Adrenal gland (tissue), 12 donors: ENCODE measurements around the gene MYLK4. TPM values are rescaled to one million over a fixed set of nuclear protein-coding genes. Genes with fewer than 3 reads are reported as not detected.
A peak's percentile ranks its signal among the peaks of the same experiment; 100 is the strongest.

Source experiments
- DNase-seq, 7 donors: peaks; one replicate each; pipeline ENCODE4 v3.0.0-alpha.2; 2019 to 2020
- H3K27ac ChIP-seq, 5 donors: fragments of 200-600 bp; sonication (generic) in 4 of 5; 1 replicate in 3 of 5; 2 replicates in 2 of 5; pipeline versions ENCODE4 v1.5.1 to v1.8.0; 2016 to 2020; ENCODE audit warnings: mild to moderate bottlenecking in 1 of 5
- H3K27me3 ChIP-seq: fragments of 200-600 bp; 2 replicates; pipeline ENCODE4 v1.8.0; 2021
- H3K36me3 ChIP-seq, 2 donors: fragments of 200-600 bp; replicated peaks in 1 of 2; 1 replicate in 1 of 2; 2 replicates in 1 of 2; pipeline versions ENCODE4 v1.5.1 to v1.8.0; 2018 to 2022
- H3K4me1 ChIP-seq, 2 donors: fragments of 200-600 bp; replicated peaks in 1 of 2; 1 replicate in 1 of 2; 2 replicates in 1 of 2; pipeline versions ENCODE4 v1.5.1 to v1.8.0; 2018 to 2021
- H3K4me3 ChIP-seq, 4 donors: fragments of 200-600 bp; sonication (generic) in 3 of 4; one replicate each; pipeline ENCODE4 v1.5.1; 2016 to 2018
- H3K9me3 ChIP-seq, 3 donors: fragments of 200-600 bp; sonication (generic) in 1 of 3; replicated peaks in 1 of 3; 1 replicate in 2 of 3; 2 replicates in 1 of 3; pipeline versions ENCODE4 v1.5.1 to v1.8.0; 2016 to 2021
- POLR2A ChIP-seq, 2 donors: fragments of 450-650 bp; IDR thresholded peaks; one replicate each; pipeline ENCODE4 v1.6.1; 2017; ENCODE audit warnings: antibody characterized with exemption in 2 of 2, mild to moderate bottlenecking in 2 of 2, moderate library complexity in 1 of 2
- WGBS, 4 donors: extraction: QIAGEN DNeasy Blood & Tissue Kit in 2 of 4; methylation state at CpG; one replicate each; pipeline versions ENCODE4 v1.1.5 to v1.1.7; 2013 to 2017; 5-methylcytosine and 5-hydroxymethylcytosine counted together
- intact Hi-C, 2 donors: fragments of 100-400 bp; cut with DNase I; formaldehyde crosslinking; loops; one replicate each; pipeline versions ENCODE4 v1.14.1 to v1.15.0; 2022 to 2023
- polyA plus RNA-seq, 3 donors: library from polyadenylated mRNA; stranded (reverse); fragments of 200-250 nt in 2 of 3; fragments of 350-450 nt in 1 of 3; fragmentation: Illumina TruSeq in 1 of 3; extraction: RNeasy Lipid Tissue Mini Kit (QIAGEN cat#74804) in 1 of 3; gene quantifications; one replicate each; pipeline ENCODE4 v1.2.3, GENCODE V29; 2013 to 2014
- total RNA-seq, 9 donors: library from RNA; depleted of rRNA in 4 of 9; stranded (reverse); fragments of >200 nt in 4 of 9; fragments of 120-200 nt in 1 of 9; fragmentation: NEBNext Ultra II Directional in 1 of 9; extraction: Animal tissue kit (Norgen Biotek cat#: 25700) in 1 of 9; gene quantifications; one replicate each; pipeline versions ENCODE4 v1.1.0 to v1.2.4, GENCODE V29; 2013 to 2023
- TF ChIP-seq, protein P1 (sequence below), 6 experiments: fragments of 450-650 bp in 4 of 6; fragments of 200-600 bp in 2 of 6; sonication (generic) in 1 of 6; IDR thresholded peaks; 1 replicate in 5 of 6; 2 replicates in 1 of 6; pipeline versions ENCODE4 v1.5.1 to v1.8.0; 2016 to 2021; ENCODE audit warnings: antibody characterized with exemption in 6 of 6, mild to moderate bottlenecking in 2 of 6, moderate library complexity in 1 of 6
- donor health status: healthy with polysubstance abuse.
- donor health status: Bipolar disorder and iron deficiency.
- donor health status: DM: yes; HTN: yes; CAD: no.
- donor health status: DM: no; HTN: no; CAD: no.
- donor health status: DM: no; HTN: no; CAD: no.
- donor health status: DM: yes; HTN: yes; CAD: no.

Gene MYLK4
- total and polyA plus RNA-seq, 12 donors: 0.35 to 0.90 (median 0.68) TPM

DNA sequence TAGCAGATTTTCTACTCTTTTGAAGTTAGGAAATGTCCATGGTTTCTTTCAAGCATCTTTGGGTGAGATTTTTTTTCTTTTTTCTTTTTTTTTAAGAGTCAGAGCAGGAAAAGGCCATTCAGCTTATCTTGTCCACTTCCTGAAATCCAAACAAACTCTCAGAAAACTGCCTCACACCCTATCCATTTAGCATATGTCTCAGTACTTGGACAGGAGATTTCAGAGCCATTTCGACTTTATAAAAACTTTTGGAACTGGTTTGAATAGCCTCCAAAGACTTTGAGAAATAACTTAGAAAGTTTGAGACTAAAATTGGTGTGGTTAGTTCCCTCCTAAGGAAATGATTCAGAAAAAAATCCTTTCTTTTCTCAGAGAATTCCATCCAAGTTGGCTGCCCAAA is 125.1 kb downstream of the MYLK4 start:
- Histone ChIP-seq H3K27ac (peak overlapping the region in 1 of 5 donors; percentile 29), H3K36me3 (no peaks in the 10 kb centered on the region), H3K4me3 (no peak overlapping the region), H3K9me3 (no peaks in the 10 kb centered on the region), H3K27me3 (no peaks in the 10 kb centered on the region), H3K4me1 (peaks cover under 1 to 3% of the 10 kb centered on the region in 2 donors)
- WGBS, 4 donors: 24 to 43% (median 27%) methylated on average over 1 of the region's 1 CpG
- intact Hi-C loops: no loop called here
- no peak for DNase-seq
- TF ChIP-seq POLR2A (IDR thresholded peaks at IDR 0.05): no peak
- TF ChIP-seq, protein P1, sequence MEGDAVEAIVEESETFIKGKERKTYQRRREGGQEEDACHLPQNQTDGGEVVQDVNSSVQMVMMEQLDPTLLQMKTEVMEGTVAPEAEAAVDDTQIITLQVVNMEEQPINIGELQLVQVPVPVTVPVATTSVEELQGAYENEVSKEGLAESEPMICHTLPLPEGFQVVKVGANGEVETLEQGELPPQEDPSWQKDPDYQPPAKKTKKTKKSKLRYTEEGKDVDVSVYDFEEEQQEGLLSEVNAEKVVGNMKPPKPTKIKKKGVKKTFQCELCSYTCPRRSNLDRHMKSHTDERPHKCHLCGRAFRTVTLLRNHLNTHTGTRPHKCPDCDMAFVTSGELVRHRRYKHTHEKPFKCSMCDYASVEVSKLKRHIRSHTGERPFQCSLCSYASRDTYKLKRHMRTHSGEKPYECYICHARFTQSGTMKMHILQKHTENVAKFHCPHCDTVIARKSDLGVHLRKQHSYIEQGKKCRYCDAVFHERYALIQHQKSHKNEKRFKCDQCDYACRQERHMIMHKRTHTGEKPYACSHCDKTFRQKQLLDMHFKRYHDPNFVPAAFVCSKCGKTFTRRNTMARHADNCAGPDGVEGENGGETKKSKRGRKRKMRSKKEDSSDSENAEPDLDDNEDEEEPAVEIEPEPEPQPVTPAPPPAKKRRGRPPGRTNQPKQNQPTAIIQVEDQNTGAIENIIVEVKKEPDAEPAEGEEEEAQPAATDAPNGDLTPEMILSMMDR (IDR thresholded peaks at IDR 0.05): no peak

DNA sequence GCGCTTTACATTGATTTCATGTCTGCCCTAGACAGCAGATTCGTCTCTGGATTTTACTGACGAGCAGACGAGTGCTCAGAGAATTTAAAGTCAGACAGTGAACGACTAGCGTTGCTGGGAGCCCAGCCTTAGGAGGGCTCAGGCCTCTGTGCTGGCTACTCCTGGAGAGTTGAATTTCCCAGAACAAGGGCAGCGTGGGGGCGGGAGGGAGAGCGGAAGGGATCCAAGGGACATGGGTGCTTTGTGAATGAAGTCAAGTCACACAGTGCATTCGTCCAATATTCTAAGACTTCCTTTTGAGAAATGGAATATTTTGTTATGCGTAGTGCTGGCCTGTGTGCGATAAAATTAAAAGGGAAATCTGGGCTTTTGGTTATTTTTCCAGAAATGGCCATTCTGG is 126.5 kb downstream of the MYLK4 start:
- TF ChIP-seq POLR2A (IDR thresholded peaks at IDR 0.05): no peak
- TF ChIP-seq, protein P1 (IDR thresholded peaks at IDR 0.05): no peak
- WGBS, 4 donors: 81 to 91% (median 88%) methylated on average over 9 to 12 of the region's 12 CpGs
- Histone ChIP-seq H3K9me3 (no peaks in the 10 kb centered on the region), H3K36me3 (no peaks in the 10 kb centered on the region), H3K27ac (no peak overlapping the region), H3K4me1 (peaks cover 4 to 7% of the 10 kb centered on the region in 2 donors), H3K4me3 (no peak overlapping the region), H3K27me3 (no peaks in the 10 kb centered on the region)
- DNase-seq: no peak
- intact Hi-C loops: no loop called here

DNA sequence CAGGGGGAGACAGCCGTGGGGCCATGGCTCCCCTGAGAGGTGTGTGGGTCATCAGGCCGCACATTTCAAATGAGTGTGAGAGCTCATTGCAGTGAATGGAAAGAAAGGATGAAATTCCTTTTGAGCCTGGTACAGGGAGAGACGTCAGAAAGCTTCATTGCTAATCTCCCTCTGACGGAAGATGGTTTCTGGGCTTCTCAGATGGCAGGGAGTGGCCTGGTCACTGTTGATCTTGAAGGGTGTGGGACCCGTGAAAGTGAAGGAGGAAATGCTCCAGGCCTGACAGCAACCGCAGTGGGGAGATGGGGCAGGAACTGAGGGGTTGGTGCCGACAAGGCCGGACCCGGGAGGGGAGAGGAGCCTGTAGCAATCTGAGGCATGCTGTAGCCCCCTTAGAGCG is 127.4 kb downstream of the MYLK4 start:
- Histone ChIP-seq H3K9me3 (no peaks in the 10 kb centered on the region), H3K27ac (no peak overlapping the region), H3K27me3 (no peaks in the 10 kb centered on the region), H3K36me3 (no peaks in the 10 kb centered on the region), H3K4me1 (peaks cover 4 to 7% of the 10 kb centered on the region in 2 donors), H3K4me3 (no peak overlapping the region)
- TF ChIP-seq POLR2A (IDR thresholded peaks at IDR 0.05): no peak
- TF ChIP-seq, protein P1 (IDR thresholded peaks at IDR 0.05): no peak
- intact Hi-C loops: no loop called here
- DNase-seq: no peak
- 81 to 85% (median 82%) methylated on average over 8 to 10 of the region's 10 CpGs for WGBS, 4 donors

DNA sequence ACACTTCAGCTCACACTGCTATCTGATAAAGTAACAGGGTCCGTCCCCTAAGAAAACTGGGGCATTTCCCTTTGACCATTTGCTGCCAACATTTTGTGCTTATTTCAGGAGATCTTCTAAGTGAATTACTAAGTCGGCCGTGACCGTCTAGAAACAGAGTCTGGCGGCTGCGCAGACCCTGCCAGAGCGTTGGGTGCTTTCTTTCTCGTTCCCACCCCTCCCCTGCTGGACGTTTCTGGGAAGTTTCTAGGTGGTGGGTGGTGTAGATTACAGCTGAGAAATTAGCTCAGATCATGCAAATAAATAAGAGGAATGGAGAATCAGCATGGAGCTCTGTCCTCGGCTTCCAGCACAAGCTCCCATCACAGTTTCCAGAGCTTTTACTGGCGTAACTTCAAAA is 128.1 kb downstream of the MYLK4 start:
- DNase-seq: no peak
- Histone ChIP-seq H3K27ac (no peak overlapping the region), H3K4me1 (peaks cover 4 to 7% of the 10 kb centered on the region in 2 donors), H3K9me3 (no peaks in the 10 kb centered on the region), H3K36me3 (no peaks in the 10 kb centered on the region), H3K27me3 (no peaks in the 10 kb centered on the region), H3K4me3 (no peak overlapping the region)
- no peak for TF ChIP-seq POLR2A (IDR thresholded peaks at IDR 0.05)
- TF ChIP-seq, protein P1 (IDR thresholded peaks at IDR 0.05): no peak
- intact Hi-C loops: no loop called here
- 83 to 92% (median 88%) methylated on average over 11 of the region's 11 CpGs for WGBS, 4 donors
